IMR-90 (cell line): ENCODE data around the gene SASS6.

Source experiments
- BHLHE40 ChIP-seq: fragments of 150-350 bp; IDR thresholded peaks from 2 replicates; pipeline ENCODE4 v1.6.1; 2016; ENCODE audit warnings: mild to moderate bottlenecking, low read depth, low read length
- CHD1 ChIP-seq: IDR thresholded peaks from 2 replicates; pipeline ENCODE4 v1.6.1; 2012; ENCODE audit warnings: low read depth, low read length, improper control_type of control experiment
- FOS ChIP-seq: fragments of 150-350 bp; IDR thresholded peaks from 2 replicates; pipeline ENCODE4 v1.6.1; 2016; ENCODE audit warnings: low read depth, low read length
- MAFK ChIP-seq: IDR thresholded peaks from 2 replicates; pipeline ENCODE4 v1.6.1; 2012; ENCODE audit warnings: low read depth, low read length, improper control_type of control experiment
- MAZ ChIP-seq: IDR thresholded peaks from 2 replicates; pipeline ENCODE4 v1.6.1; 2012; ENCODE audit warnings: low read depth, mild to moderate bottlenecking, low read length, improper control_type of control experiment, moderate library complexity, borderline replicate concordance
- POLR2A ChIP-seq: IDR thresholded peaks from 2 replicates; pipeline ENCODE4 v1.6.1; 2012; ENCODE audit warnings: mild to moderate bottlenecking, low read depth, low read length
- RAD21 ChIP-seq: IDR thresholded peaks from 2 replicates; pipeline ENCODE4 v1.6.1; 2012; ENCODE audit warnings: low read length, improper control_type of control experiment
- RCOR1 ChIP-seq: IDR thresholded peaks from 2 replicates; pipeline ENCODE4 v1.6.1; 2012; ENCODE audit warnings: mild to moderate bottlenecking, low read length, improper control_type of control experiment; ENCODE audit not compliant: insufficient replicate concordance
- RFX5 ChIP-seq: IDR thresholded peaks from 2 replicates; pipeline ENCODE4 v1.8.0; 2012; ENCODE audit warnings: low read depth, mild to moderate bottlenecking, low read length, moderate library complexity
- SMC3 ChIP-seq: fragments of 150-350 bp; IDR thresholded peaks from 2 replicates; pipeline ENCODE4 v1.6.1; 2016; ENCODE audit warnings: low read depth, mild to moderate bottlenecking, antibody characterized with exemption, low read length, moderate library complexity
- TF ChIP-seq, protein P1 (sequence below): conservative IDR thresholded peaks from 2 replicates; pipeline ENCODE4 v1.5.1; 2012; ENCODE audit warnings: mild to moderate bottlenecking, low read depth, low read length, improper control_type of control experiment
- TF ChIP-seq, protein P2 (sequence below): fragments of 150-350 bp; IDR thresholded peaks from 2 replicates; pipeline ENCODE4 v1.6.1; 2017; ENCODE audit warnings: mild to moderate bottlenecking, antibody characterized with exemption, low read length, low read depth

DNA sequence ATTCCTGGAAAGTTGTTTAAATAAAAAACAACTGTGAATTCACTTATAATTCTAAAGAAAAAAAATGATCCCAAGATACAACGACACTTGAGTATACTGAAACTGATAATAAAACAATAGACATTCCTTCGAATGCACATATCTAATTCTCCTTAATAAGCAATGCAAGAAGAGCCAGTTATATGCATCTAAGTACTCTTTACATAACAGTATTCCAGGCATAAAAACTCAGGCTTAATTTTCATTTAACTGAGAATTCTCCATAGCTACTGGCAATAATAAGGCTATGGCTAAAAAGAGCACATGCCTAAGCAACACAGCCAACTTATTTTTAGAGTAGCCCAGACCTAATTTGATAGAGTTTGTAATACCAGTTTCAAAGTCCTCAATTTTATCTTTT is 31.2 kb downstream of the SASS6 start:
- TF ChIP-seq, protein P1, sequence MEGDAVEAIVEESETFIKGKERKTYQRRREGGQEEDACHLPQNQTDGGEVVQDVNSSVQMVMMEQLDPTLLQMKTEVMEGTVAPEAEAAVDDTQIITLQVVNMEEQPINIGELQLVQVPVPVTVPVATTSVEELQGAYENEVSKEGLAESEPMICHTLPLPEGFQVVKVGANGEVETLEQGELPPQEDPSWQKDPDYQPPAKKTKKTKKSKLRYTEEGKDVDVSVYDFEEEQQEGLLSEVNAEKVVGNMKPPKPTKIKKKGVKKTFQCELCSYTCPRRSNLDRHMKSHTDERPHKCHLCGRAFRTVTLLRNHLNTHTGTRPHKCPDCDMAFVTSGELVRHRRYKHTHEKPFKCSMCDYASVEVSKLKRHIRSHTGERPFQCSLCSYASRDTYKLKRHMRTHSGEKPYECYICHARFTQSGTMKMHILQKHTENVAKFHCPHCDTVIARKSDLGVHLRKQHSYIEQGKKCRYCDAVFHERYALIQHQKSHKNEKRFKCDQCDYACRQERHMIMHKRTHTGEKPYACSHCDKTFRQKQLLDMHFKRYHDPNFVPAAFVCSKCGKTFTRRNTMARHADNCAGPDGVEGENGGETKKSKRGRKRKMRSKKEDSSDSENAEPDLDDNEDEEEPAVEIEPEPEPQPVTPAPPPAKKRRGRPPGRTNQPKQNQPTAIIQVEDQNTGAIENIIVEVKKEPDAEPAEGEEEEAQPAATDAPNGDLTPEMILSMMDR = no peak
- TF ChIP-seq FOS = no peak
- no peak for TF ChIP-seq RFX5
- no peak for TF ChIP-seq MAZ
- TF ChIP-seq POLR2A = no peak
- TF ChIP-seq, protein P2, sequence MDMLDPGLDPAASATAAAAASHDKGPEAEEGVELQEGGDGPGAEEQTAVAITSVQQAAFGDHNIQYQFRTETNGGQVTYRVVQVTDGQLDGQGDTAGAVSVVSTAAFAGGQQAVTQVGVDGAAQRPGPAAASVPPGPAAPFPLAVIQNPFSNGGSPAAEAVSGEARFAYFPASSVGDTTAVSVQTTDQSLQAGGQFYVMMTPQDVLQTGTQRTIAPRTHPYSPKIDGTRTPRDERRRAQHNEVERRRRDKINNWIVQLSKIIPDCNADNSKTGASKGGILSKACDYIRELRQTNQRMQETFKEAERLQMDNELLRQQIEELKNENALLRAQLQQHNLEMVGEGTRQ = no peak
- no peak for TF ChIP-seq RCOR1
- TF ChIP-seq RAD21 = no peak
- no peak for TF ChIP-seq CHD1
- TF ChIP-seq BHLHE40 = no peak
- no peak for TF ChIP-seq SMC3
- TF ChIP-seq MAFK = no peak
